CD4-positive, alpha-beta T cell treated with Interleukin-4 for 4 hours (primary cell): ENCODE measurements around the gene RNF208.
"Not testable (repeated sequence)": the region's sequence is repeated elsewhere in the genome, so short reads cannot be mapped to it uniquely, and the experiment has no call there.

Experiments
- DNase-seq: peaks from one replicate; pipeline ENCODE4 v3.0.0-alpha.2; 2020

The RNF208 gene

DNA sequence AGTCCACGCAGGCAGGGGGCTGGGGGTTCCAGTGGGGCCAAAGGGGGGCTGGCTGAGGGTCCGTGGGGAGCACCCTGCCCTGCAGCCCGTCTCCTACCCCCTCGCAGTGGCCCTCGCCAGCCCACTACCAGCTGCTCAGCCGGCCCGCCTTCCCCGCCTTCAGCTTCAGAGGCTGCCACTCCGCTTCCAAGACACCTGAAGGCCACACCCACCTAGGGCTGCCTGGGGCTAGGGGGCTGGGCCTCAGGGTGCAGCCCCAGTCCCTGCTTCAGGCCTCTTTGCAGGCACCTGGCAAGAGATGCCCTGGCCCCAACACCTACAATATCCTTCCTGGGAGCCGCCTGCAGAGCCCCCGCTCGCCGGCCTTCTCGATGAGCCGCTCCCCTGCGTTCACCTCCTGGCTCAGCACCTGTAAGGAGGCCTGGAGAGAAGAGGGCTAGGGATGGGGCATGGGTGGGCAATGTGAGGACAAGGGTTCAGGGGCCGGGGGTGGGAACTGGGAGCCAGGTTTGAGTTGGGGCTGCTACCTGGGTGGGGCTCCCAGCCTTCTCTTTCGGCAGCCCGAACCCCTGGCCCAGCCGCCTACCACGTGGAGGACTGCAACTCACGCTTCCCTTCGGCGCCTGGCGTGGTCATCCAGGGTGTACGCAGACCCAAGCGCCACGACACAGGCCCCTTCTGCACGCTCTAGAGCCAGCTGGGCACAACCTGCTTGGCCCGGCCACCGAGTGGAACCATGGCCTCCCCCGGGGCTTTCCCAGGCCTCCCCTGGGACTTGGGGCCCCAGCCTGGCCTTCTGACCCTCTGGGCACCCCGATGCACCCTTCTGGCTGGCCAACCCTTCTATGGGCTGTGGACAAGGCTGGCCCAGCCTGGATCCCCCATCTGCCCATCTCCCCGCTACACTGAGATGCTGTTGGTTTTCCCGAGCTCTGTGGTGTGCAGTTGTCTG lies 30.8 kb upstream of the RNF208 start:
- no peak for DNase-seq

GRCh38 chr9:137251490-137252268 lies 29.6 kb upstream of the RNF208 start:
- no peak for DNase-seq

GRCh38 chr9:137251194-137251461 lies 29.1 kb upstream of the RNF208 start, which contains the start of gene STPG3:
Gene STPG3 (plus strand): TSS chr9:137251286. CDS start chr9:137251287, 1 bp downstream.
- no peak for DNase-seq

- DNase-seq = no peak
Observed at GRCh38 chr9:137250329-137251193, 28.5 kb upstream of the RNF208 start.

GRCh38 chr9:137247916-137248175 lies 25.8 kb upstream of the RNF208 start:
- no peak for DNase-seq

DNA sequence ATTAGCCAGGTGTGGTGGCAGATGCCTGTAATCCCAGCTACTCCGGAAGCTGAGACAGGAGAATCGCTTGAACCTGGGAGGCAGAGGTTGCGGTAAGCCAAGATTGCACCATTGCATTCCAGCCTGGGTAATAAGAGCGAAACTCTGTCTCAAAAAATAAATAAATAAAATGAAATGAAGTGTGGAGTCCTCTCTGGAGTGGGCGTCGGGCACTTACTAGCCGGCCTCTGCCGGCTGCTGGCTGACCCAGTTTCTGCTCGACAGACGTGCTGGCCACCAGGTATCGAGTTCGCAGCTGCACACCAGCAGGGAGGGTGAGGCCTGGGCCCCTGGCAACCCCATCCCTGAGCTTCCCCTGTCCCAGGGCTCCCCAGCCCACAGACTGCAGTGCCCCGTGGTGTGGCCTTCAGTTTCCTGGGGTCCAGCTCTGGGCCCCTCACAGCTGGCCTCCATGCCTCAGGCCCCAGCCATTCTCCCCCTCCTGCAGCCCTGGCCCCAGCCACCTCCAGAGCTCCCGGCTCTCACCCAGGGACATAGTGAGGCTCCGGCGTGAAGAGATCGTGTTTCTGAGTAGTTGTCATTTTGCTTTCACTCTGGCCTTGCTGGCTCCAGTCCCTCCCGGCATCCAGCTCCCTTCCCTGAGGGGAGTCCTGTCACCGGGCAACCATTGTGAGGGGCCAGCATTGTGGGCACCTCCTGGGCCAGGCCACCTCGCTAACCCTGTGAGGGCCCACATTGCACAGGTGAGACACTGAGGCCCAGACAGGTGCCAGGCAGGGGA lies 25.3 kb upstream of the RNF208 start:
- no peak for DNase-seq

DNA sequence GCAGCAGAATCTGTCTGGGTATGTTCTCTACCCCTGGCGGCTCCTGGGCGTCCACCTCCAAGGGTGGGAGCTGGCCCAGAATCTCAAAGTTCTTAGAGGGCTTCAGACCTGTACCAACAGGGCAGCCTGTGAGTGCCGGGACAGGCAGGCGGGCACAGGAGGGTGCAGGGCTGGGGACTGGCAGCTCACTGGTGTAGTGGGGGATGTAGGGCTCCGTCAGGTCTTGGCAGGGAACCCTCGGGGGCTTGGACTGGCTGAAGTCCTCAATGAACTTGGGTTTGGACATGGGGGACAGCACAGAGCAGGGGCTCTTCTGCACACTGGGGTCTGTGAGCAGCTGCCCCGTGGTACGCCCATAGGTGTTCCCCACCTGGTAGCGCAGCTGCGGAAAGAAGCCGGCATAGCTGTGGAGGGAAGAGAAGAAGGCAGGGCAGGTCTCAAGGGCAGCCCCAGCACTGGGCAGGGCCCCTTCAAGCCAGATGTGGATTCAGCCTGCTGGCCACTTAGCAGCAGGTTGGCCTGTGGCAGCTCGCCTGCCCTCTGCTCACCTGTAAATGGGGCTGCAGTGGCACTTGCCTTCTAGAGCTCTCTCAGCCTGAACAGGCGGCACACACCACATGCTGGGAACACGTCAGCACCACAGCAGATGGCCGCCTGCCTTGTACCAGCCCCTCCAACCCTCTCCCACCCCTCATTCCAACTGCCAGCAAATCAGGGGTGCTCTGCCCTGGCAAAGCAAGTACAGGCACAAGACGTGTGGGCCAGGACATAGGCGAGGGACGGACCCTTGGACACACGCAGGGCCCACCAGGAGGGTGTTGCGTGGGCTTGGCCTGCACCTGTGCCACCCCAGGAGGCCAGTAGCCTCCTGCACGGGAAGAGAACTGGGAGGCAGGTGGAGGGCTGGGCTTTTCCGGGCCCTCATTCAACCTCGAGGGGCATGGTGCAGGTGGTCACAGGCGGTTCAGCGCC lies 23.7 kb upstream of the RNF208 start:
- no peak for DNase-seq

DNA sequence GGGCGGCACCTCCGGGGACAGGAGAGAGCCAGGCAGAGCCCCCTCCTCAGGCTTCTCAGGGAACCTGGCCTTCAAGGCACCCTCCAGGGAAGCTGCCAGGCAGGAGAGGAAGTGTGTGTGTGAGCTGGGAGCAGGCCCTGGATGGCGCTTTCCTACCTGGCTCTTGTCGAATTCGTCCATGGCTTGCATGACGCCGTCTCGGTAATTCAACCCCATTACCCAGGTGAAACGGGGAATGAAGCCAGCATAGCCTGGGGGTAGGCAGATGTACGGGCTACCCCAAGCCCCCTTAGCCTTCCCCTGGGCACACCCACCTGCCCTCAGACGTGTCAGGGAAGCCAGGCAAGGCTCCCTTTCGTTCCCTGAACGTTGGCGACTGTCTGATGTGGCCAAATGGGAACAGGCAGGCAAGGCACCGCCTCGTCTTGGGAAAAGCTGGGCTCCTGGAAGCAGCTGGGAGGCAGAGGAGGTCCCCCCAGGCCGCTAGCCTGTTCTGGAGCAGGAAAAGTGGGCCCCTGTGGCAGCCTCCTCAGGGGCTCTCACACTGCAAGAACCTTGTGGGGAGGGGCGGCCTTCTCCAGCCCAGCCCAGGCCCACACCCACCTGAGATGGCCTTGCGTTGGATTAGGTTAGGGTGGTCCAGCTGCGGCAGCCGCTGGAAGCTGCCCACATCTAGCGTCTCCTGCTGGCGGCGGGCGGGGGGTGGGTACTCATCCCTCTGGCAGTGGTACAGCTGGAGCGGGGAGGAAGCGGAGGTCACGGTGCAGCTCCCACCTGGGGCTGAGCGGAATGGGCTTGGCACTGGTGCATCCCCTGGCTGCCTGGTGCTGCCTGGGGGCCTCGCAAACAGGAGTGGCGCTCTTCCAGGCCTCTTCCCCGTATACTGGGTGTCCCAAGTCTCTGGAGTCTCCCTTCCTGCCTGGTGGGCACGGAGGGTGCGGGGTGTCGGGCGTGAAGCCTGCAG lies 22.7 kb upstream of the RNF208 start:
- DNase-seq = no peak

- DNase-seq = no peak
Observed at GRCh38 chr9:137243626-137244485, 21.8 kb upstream of the RNF208 start.

DNA sequence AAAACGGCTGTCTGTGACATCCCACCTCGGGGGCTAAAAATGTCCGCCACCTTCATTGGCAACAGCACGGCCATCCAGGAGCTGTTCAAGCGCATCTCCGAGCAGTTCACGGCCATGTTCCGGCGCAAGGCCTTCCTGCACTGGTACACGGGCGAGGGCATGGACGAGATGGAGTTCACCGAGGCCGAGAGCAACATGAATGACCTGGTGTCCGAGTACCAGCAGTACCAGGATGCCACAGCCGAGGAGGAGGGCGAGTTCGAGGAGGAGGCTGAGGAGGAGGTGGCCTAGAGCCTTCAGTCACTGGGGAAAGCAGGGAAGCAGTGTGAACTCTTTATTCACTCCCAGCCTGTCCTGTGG lies 21.2 kb upstream of the RNF208 start:
- DNase-seq = not testable (repeated sequence)

- DNase-seq = no peak
Observed at GRCh38 chr9:137242269-137243203, 20.5 kb upstream of the RNF208 start.

- peak; percentile 75 for DNase-seq
Observed at GRCh38 chr9:137241490-137242268, 19.6 kb upstream of the RNF208 start.

DNA sequence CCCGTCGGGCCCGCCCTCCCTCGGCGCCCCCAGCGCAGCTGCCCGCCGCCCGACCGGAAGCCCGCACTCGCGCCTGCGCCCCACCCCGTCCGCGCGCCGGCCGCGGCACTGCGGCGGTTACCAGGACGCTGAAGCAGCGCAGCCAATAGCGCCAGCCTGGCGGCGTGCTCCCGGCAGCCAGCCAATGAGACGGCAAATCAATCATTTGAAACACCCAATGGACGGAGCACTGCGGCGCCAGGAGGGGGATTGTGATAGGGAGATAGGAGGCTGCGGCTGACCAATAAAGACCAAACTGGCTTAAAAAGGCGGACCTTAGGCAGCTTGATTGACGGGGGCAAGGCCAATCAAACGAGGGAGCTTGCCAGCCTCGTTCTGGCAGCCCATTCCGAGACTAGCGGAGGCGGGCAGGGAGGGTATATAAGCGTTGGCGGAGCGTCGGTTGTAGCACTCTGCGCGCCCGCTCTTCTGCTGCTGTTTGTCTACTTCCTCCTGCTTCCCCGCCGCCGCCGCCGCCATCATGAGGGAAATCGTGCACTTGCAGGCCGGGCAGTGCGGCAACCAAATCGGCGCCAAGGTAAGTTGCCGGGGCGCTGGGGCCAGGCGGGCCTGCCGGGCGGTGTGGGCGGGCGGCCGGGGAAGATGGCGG lies 18.9 kb upstream of the RNF208 start, which contains the start of gene TUBB4B:
Gene TUBB4B (plus strand): TSS at position 447 of the 649 bp plus-strand sequence. CDS start 74 bp downstream, at position 521.
- DNase-seq = peak; percentile 100

- peak; percentile 72 for DNase-seq
Observed at GRCh38 chr9:137240318-137240840, 18.3 kb upstream of the RNF208 start.

- DNase-seq = not testable (repeated sequence)
Observed at GRCh38 chr9:137239541-137240200, 17.6 kb upstream of the RNF208 start.
